GM18873 (cell line): Measurements from ENCODE around the gene OR2V1.
"Not testable (repeated sequence)": the region's sequence is repeated elsewhere in the genome, so short reads cannot be mapped to it uniquely, and the experiment has no call there.

Experiments used
- ATAC-seq: cut with Tn5 transposase; IDR thresholded peaks from one replicate; pipeline ENCODE4 v1.9.1; 2021; ENCODE audit warnings: mild to moderate bottlenecking, moderate library complexity, moderate number of reproducible peaks; ENCODE audit not compliant: unreplicated experiment, low FRiP score

OR2V1 gene

GRCh38 chr5:181130832-181131496 lies at the start of gene OR2V1:
TSS of gene OR2V1 (minus strand) at chr5:181131169. CDS start at chr5:181125304, 5,865 bp downstream.
- ATAC-seq = no peak

DNA sequence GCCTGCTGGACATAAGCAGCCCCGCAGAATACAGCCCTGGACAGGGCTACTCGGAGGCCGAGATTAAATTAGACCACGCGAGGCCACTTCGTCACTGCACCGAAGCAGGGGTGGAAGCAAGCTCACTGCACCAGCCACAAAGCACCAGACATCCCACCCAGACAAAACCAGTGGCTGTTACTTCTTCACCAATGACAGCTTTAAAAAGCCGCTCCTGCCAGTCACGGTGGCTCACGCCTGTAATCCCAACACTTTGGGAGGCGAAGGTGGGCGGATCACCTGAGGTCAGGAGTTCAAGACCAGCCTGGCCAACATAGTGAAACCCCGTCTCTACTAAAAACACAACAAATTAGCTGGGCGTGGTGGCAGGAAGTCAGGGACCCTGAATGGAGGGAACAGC lies 46.6 kb upstream of the OR2V1 start:
- not testable (repeated sequence) for ATAC-seq

DNA sequence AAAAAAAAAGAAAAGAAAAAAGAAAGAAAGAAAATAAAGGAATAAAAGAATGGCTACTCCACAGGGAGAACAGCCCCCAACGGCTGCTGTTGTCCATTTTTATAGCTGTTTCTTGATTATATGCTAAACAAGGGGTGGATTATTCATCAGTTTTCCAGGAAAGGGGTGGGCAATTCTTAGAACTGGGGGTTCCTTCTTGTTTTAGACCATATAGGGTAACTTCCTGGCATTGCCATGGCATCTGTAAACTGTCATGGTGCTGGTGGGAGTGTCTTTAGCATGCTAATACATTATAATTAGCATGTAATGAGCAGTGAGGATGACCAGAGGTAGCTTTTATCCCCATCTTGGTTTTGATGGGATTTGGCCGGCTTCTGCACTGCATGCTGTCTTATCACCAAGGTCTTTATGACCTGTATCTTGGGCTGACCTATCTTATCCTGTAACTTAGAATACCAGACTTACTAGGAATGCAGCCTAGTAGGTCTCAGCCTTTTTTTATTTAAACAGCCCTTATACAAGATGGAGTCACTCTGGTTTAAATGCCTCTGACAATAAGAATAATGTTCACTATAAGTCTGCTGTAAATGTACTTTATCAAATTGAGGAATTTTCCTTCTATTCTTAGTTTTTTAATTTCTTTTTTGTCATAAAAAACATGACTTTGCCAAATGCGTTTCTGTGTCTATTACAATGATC lies 45.4 kb upstream of the OR2V1 start:
- ATAC-seq = no peak

DNA sequence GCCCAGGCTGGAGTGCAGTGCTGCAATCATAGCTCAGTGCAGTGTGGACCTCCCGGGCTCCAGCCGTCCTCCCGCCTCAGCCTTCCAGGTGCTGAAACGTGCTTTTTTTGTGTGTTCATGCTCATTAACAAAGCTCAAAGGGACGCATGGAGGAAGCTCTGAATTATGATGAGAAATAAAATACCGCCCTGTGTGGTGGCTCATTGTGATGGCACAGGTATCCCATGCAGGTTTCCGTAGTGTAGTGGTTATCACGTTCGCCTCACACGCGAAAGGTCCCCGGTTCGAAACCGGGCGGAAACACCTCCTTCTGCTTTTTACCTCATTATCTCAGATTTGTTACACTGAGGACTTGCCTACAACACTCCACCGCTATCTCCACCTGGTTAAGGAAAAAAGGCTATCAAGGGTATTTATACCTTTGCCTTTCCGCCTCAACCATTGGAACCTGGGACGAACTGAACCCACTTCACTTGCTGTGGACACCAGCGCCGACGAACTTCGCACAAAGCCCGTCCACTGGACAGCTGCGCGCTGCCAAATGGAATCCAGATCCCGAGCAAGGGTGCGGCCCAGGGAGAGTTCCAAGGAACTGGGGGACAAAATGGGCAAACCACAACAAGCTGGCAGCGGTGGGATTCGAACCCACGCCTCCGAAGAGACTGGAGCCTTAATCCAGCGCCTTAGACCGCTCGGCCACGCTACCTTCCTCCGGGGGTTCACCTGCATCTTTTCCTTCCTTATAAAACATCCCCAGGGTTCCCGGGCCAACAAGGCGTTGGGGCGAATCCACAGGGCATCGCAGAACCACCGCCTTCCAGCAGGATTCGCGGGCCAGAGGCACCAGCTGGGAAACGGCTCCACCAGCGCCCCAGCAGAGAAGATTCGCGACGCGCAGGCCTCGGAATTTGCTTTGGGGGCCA lies 42.7 kb upstream of the OR2V1 start:
- ATAC-seq = no peak

DNA sequence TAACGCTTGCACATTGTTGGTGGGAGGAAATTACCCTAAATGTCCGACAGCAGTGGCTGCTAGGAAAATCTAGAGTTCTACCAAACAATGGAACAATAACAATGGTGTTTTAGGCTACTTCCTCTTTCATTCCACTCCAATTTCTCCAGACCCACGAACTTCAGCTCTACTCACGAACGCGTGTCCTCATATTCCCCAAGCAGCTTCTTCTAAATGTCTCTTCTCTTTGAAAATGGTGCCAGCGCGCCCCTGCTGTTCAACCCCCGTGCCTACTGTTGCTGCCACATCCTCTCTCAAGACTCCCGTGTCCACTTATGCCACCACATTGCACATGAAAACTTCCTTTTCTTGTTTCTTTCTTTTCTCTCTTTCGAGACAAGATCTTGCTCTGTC lies 42.1 kb upstream of the OR2V1 start:
- ATAC-seq = no peak

DNA sequence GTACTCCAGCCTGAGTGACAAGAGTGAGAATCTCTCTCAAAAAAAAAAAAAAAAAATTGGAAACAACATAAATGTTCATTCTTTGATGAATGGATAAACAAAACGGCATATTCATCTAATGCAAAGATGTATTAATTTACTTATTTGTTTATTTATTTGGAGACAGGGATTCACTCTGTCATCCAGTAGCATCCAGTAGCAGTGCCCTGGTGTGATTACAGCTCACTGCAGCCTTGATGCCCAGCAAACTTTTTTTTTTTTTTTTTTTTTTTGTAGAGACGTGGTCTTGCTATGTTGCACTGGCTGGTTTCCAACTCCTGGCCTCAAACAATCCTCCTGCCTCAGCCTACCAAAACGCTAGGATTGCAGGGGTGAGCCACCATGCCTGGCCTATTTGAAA lies 40.8 kb upstream of the OR2V1 start:
- no peak for ATAC-seq

- ATAC-seq = no peak
Measured at GRCh38 chr5:181170996-181171395, 40.0 kb upstream of the OR2V1 start.

DNA sequence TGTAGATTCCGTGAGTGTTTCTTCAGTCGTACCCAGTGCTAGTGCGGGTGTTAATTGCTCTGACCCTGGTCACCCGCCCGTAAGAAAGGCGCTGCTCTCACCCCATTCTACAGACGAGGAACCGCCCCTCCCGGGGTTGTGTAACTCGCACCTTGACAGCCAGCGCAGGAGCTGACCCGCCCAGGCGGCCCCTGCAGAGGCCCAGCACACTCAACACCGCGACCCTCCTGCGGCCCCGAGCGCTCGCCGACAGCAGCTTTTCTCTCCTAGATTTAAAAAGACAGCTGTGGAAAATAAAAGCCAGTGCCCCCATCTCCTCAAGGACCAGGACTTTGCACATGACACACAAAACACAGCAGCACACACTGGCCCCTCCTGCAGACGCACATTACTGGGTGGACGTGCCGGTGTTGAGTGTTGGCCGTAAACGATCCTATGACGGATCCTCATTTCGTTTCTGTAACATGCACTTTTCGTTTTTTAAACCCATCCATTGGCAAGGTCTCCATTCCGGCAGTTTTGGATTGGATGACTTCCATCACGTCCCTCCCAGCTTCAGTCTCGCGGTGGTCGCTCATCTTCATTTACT lies 39.4 kb upstream of the OR2V1 start:
- ATAC-seq = no peak

- not testable (repeated sequence) for ATAC-seq
Measured at GRCh38 chr5:181169459-181170236, 38.7 kb upstream of the OR2V1 start.

DNA sequence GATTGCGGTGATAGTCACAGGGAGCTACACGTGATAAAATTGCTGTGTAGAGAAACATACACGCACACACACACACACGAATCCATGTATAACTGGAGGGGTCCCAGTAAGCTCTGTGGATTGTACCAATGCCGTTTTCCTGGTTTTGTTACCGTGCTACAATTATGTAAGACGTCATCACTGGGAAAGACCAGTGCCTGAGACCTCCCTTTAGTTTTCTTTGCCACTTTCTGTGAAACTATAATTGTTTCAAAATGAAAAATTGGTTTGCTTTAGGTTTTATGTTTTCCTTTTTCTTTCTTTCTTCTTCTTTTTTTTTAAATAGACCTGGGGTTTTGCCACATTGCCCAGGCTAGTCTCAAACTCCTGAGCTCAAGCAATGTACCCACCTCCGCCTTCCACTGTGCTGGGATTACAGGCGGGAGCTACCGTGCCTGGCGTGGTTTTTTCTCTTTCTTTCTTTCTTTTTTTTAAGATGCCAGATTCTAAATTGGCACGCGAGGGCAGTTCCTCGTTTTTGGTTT lies 37.7 kb upstream of the OR2V1 start:
- ATAC-seq = no peak

GRCh38 chr5:181167814-181168488 lies 37.0 kb upstream of the OR2V1 start:
- ATAC-seq = no peak

- ATAC-seq = no peak
Measured at GRCh38 chr5:181166812-181167733, 36.1 kb upstream of the OR2V1 start.

GRCh38 chr5:181164076-181164952 lies 33.3 kb upstream of the OR2V1 start:
- no peak for ATAC-seq

- ATAC-seq = no peak
Measured at GRCh38 chr5:181163487-181164075, 32.6 kb upstream of the OR2V1 start.

- no peak for ATAC-seq
Measured at GRCh38 chr5:181161534-181162175, 30.7 kb upstream of the OR2V1 start.

GRCh38 chr5:181160755-181161533 lies 30.0 kb upstream of the OR2V1 start:
- ATAC-seq = not testable (repeated sequence)
